T1000 (cell line): ENCODE measurements around the gene SNRNP40.
"Not testable (repeated sequence)": the region's sequence is repeated elsewhere in the genome, so short reads cannot be mapped to it uniquely, and the experiment has no call there.

Experiments
- DNase-seq: peaks from one replicate; lab custom pipeline; 2025; ENCODE audit warnings: mixed read lengths; lab: John Stamatoyannopoulos, UW

SNRNP40 gene

DNA sequence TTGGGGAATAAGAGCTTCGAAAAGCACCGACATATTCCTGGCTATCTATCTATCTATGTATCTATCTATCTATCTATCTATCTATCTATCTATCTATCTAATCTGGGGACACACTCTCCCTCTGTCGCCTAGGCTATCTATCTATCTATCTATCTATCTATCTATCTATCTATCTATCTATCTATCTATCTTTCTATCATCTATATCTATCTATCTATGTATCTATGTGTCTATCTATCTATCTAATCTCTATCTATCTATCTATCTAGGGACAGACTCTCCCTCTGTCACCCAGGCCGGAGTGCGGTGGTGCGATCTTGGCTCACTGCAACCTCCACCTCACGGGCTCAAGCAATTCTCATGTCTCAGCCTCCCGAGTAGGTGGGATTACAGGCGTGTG lies 14.2 kb downstream of the SNRNP40 start:
- not testable (repeated sequence) for DNase-seq

DNA sequence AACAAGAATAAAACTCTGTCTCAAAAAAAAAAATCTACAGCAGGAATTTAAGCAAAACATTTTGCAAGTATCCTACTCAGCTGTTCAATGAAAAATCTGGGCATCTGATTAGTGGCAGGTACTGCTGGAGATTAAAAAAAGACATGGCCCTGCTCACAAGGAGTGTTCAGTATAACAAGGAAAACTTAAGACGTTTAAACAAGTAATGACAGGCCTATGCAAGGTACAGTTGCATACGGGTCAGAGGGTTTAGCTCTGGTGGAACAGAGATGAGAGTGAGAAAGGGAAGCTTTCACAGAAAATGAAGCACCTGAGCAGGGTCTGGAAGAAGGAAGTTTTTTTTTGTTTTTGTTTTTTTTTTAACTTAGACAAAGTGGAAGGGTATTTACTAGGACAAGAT lies 23.0 kb downstream of the SNRNP40 start:
- no peak for DNase-seq

DNA sequence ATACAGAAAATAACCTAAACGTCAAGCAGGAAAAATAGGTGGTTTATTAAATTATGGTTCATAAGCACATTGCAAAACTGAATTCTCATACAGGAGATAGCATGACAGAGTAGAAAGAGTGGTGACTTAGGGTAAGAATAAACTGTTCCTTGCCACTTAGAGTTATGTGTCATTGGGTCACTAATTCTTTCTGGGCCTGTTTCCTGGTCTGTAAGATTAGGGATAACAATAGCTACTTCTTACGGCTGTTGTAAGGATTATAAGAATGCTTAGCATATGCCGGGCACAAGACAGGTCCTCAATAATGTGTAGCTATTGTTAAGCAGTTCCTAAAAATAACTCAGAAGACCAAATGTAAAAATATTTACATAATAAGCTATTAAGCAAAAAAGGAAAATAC lies 24.2 kb downstream of the SNRNP40 start:
- DNase-seq = no peak

DNA sequence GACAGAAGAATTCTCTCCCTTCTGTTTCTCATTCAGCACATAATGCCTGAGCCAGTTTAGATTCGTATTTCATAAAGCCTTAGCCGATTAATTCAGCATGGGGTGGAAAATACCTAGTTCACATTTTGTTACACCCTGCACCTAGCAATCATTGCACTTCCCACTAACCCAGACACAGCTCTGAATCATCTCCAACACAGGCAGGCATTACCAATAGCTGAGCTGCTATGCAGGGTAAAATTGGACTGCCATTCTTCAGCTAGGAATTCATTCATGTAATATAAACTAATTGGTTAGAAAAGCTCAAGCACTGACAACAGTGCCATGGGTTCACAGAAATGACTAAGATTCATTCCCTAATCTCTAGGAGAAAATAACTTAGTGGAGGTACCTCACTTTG lies 30.0 kb downstream of the SNRNP40 start:
- no peak for DNase-seq

DNA sequence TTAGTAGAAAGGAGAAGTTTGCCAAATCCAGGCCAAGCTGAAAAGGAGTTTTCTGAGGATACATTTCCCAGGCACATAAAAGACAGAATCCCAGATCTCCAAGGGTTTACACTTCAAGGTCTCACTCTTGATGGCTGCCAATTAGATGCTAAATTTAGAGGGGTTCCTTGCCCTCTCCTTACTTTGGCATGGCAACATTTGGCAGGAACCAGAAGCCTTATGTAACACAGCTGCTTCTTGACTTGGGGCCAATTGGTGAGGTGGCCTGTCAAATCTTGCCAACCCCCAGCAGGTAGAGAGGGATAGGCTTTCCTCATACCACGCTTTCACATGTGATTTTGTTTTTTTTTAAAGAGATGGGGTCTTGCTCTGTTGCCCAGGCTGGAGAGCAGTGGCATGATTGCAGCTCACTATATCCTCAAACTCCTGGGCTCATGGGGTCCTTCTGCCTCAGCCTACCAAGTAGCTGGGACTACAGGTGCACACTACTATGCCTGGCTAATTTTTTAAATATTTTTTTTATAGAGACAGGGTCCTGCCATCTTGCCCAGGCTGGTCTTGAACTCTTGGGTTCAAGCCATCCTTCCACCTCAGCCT lies 31.7 kb downstream of the SNRNP40 start:
- no peak for DNase-seq

DNA sequence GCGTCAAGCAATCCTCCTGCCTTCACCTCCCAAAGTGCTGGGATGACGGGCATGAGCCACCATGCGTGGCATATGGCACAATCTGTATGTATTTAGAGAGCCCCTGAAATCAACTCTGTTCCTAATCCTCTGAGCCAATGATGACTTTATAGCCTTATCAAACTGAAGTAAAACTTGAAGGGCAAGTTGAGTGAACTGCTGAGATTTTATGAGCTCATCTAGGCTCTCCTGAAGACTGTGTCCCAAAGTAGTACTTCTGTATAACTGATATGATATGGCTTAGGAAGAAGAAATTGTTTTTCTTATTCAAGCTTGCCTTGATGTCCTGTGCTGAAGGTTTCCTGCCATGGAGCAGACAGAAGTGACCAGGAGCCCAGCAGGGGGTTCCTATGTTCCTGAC lies 33.2 kb downstream of the SNRNP40 start:
- no peak for DNase-seq

DNA sequence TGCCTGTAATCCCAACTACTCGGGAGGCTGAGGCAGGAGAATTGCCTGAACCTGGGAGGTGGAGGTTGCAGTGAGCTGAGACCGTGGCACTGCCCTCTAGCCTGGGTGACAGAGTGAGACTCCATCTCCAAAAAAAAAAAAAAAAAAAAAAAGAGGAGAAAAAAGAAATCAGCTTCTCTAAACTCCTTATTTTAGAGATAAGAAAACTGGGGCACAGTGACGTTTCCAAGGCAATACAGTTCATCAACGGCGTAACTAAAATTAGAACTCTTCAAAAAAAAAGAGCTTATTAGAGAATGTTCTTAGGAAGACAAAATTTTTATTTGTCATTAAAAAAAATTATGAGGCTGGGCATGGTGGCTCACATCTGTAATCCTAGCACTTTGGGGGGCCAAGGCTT lies 34.2 kb downstream of the SNRNP40 start:
- not testable (repeated sequence) for DNase-seq

DNA sequence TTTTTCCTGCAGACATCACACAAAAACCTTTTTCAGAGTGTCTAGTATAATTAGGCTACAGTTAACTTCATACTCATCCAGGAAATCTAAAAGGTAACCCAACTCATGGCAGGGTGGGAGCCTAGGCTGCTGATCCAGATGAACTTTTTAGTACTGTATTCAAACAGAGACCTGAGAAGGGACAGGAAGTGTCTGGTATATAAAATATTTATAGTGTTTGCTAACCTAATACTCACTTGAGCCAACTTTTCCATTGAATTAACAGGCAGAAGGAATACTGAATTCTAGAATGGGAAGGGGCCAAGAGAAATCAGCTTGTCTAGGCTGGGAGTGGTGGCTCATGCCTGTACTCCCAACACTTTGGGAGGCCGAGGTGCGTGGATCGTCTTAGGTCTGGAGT lies 34.7 kb downstream of the SNRNP40 start:
- DNase-seq = no peak

DNA sequence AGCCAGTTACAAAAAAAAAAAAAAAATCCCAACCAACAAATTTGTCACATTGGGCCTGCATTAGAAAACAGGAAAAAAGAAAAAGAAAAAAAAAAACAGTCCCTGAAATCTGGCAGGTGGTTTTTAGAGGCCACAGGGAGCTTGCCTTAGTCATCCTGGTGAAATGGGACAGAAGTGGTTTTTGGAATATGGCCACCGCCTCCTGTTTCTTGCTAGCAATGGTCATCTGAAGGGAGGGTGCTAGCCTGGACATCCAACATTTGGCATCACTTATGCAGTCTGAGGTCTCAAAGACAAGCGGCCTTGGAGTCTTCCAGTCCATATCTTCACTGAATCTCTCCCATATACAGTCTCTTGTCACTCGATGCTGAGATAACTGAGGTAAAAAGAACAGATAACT lies 36.8 kb downstream of the SNRNP40 start:
- no peak for DNase-seq

DNA sequence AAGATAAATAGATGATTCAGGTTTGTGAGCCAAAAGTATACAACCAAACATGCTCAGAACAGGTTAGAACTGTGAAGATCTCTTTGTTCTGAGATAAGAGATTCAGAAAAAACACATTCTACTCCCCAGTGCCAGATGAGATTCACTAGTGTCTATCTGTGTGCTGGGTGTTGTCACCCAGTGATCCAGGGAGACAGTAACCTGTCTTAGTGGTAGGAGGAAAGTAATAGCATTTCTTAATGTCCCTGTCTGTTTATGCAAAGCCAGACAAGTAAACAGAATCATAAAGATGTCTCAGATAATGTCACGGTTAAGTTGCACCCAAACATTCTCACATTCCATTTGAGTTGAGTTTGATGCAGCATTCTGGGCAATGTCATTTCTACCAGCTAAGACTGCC lies 38.0 kb downstream of the SNRNP40 start:
- no peak for DNase-seq

DNA sequence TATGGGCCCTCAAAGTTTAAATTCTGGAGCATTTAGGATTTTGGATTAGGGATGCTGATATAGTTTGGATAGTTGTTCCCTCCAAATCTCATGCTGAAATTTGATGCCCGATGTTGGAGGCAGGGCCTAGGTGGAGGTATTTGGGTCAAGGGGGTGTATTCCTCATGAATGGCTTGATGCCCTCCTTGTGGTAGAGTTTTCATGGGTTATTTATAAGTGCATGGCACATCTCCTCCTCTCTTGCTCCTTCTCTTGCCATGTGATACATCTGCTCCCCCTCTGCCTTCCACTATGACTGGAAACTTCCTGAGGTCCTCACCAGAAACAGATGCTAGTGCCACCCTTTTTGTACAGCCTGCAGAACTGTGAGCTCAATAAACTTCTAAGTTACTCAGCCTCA lies 39.4 kb downstream of the SNRNP40 start:
- DNase-seq = no peak

DNA sequence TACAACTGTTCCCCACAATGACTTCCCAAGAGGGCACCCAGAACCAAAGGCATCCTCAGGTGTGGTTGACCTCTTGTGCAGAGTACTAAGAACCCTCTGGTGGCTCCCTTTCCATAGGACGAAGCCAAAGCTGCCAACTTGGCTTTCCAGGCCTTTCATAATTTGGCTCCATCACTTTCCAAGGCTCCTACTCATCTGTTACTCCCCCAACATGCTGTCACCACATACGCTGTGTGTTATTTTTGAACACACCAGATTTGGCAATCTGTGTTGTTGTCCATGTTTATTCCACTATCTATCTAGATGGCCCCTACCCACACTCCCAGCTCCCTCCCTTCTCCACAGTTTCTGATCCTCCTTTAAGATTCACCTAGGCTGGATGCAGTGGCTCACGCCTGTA lies 46.7 kb downstream of the SNRNP40 start:
- no peak for DNase-seq

DNA sequence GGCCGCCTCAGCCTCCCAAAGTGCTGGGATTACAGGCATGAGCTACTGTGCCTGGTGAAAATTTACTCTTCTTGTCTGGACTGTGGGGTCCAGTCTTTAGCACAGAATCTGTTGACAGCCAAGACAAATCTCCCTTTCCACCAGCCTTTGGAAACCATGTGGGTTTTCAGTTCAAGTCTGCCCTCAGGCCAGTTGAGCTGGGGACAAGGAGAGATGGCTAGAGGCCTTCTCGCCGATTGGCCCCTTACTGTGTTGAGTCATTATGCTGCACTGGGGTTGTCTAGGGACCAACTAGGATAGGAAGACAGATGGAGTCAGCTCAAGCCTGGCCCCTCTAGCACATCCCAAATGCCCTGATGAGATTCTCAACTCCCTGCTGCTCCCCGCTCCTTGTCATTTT lies 48.3 kb downstream of the SNRNP40 start:
- no peak for DNase-seq

DNA sequence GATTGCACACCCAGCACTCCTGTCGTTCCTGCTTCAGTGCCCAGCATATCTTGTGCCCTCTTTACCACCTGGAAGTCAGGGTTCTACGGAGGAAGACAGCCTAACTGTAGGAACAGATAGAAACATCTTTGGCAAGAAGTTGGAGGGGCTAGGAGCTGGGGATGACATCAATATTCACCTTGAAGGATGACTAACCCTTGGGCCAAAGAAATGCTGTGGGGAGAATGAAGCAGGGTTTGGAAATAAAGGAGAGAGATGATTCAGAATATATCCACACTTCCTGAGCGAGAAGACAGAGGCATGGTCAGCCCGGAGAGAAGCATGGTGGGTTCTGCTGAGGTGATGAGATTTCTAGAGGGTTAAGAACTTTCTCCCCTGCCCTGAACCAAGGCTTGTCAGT lies 52.3 kb downstream of the SNRNP40 start:
- DNase-seq = no peak

DNA sequence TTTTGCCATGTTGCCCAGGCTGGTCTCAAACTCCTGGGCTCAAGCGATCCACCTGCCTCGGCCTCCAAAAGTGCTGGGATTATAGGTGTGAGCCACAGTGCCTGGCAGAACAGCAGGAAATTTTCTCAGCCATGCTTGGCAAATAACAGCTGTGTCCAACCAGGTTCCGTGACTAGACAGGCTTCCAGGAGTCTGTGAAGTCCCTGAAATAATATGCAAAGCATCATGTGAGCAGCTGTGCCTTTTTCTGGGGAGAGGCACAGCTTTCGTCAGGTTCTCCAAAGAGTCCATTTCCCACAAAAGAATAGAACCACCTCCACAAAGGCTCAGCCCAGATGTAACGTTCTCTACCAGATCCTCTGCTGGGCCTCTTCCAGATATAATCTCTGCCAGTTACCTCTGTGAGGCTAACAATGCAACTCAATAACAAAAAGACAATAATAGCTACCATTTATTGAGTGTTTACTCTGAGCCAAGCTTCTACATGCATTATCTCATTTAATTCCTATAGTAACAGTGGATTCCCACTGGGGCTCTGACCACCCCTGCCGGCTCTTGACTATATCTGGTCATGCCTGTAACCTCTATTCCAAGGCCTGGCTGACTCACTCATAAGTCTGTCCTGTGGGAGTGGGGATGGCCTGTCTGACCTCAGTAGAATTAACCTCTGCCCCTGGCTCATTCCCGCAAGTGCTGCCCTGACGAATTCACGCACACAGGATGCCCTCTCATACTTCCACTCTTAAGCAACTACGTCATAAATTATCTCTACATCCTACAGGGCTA lies 52.9 kb downstream of the SNRNP40 start:
- DNase-seq = no peak

DNA sequence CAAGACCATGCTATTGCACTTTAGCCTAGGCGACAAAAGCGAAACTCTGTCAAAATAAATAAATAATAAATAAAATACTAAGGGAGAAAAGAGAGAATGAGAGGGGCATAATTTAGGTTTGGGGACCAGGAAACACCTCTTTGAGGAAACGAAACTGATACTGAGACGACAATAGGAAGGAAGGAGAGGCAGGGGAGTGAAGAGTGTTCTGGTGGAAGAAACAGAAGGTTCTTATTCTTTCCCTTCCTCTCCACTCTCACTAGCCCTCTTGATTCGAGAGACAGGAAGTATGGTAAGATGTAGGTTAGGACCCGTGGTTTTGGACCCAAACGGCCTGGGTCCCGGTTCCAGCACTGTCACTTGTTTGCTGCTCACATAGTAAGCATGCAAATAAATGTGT lies 55.3 kb downstream of the SNRNP40 start:
- DNase-seq = no peak

DNA sequence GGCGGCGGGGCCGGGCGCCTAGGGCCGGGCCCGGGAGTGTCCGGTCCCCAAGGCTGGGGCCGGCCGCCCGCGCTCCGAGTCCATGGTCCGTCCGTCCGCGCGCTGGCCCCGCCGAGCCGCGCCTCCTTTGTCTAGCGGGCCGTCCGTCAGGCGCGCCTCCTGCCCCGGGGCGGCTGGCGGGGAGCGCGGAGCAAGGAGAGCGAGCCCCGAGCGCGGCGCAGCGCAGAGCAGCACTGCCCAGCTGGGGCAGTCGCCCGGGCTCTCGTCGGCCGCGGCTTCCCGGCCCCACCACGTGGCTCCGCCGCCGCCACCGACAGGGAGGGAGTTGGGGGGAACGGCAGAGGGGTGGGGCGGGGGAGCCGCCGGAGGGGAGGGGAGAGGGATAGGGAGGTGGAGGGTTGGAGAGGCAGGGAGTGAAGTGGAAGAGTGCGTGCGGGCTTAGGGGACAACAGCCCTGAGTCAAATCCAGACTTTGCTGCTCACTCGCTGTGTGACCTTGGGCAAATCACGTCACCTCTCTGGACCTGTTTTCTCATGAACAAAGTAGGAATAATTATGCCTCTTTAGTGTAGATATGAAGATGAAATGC lies 56.8 kb downstream of the SNRNP40 start, which contains the start of gene NKAIN1:
Gene NKAIN1, minus strand, starts transcription at position 235 of the 589 bp plus-strand sequence. CDS start 340 bp downstream, outside the sequence.
- DNase-seq = no peak

DNA sequence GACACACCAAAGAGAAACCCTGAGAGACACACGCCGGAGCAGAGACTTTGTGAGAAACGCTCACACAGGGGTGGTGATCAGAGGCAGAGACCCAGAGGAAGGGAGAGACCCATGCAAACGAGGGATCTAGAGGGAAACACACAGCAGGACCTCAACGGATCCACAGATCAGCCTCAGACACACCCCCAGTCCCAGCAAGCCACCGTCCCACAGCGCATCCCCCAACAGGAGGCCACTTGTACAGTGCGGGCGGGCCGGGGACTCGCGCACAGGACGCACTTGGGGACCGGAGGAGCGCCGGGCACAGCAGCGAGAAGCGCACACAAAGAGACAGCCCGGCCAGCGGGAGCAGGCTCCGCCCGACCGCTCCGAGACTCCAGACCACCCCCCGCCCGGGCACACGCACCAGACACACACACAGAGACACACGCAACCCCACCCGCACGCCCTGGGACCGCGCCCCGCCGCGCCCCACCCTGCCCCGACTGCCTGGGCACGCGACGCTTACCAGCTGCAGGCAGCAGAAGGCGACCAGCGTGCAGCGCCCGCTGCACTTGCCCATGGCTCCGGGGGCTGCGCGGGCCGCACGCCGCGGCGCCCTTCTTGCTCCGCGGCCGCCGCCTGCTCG lies 57.5 kb downstream of the SNRNP40 start:
- no peak for DNase-seq

DNA sequence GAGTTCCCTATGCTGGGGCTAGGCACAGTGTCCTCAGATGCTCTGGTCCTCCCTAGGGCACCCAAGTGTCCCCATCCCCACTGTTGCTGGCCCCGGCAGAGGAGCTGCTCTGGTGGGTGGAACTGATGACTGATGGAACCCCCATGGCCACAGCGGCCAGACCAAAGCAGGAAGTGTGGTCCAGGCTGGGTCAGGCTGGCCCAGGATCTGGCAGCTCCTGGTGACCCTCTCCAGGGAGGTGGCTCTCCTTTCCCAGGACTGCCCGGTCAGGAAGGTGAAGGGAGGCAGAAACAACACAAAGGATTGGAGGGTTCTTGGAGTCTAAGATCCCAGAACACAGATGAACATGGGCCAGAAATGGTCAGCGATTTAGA lies 58.0 kb downstream of the SNRNP40 start:
- DNase-seq = no peak

DNA sequence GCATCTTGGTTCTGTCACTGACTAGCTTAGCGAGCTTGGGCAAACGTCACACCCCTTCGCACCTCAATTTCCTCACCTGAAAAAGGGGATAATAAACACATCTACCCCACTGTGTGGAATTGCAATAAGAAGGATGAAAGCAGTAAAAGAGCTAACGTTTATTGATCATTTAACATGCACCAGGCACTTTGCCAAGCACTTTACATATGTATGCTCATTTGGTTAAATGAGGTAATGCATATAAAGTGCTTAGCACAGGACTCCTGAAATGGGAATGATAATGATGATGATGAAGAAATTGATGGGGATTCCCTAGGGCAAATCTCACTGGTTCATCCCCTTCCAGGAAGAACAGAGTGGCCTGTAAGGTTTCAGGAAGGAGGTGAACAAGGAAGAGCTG lies 61.7 kb downstream of the SNRNP40 start:
- DNase-seq = no peak

DNA sequence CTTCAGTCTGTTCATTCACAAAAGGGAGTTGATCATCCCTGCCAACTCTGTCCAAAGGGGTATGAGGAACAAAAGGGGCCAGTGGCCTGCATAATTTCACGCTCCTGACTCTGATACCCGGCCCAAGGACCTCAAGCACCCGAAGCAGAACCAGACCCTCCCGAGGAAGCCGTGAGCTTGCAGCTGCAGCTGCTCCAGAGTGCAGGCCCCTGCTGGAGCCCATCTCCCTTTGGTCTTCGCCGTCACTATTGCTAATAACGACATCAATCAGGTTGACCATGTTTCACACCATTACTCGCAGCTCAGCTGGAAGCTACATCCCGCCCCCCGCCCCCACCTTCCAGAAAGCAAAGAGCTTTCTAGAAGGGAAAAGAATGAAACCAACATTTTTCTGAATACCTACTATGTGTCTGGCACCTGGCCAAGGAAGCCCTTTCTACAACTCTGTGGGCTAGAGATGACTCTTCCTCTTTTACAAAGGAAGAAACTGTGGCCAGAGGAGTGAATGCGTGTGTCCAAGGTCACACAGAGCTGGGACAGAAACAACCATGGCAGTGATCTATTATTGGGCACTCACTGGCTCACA lies 62.4 kb downstream of the SNRNP40 start:
- no peak for DNase-seq

DNA sequence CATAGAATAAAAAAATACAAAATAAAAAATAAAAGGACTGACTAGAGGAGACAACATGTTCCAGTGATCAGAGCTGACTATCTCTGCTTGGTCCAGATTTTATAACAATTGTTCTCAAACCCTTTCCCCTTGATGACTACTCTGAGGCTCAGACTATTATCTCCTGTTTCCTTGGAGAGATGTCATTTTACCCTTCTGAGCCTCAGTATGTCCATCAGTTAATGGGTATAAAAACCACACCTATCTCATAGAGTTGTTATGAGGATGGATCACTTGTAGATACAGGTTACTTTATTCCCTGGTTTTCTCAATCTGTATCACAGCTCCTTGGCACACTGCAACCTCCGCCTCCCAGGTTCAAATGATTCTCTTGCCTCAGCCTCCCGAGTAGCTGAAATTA lies 63.9 kb downstream of the SNRNP40 start:
- DNase-seq = no peak

DNA sequence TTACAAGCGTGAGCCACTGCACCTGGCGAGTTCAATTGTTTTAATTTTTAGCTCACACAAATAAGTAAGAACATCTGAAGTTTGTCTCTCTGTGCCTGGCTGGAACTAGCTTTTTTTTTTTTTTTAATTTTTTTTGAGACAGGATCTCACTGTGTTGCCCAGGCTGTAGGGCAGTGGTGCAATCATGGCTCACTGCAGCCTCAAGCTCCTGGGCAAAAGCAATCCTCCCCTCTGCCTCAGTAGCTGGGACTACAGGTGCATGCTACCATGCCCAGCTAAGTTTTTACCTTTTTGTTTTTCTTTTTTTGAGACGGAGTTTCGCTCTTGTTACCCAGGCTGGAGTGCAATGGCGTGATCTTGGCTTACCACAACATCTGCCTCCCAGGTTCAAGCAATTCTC lies 64.8 kb downstream of the SNRNP40 start:
- DNase-seq = no peak
